ENCODE measurements around the gene PHOSPHO2.

DNA sequence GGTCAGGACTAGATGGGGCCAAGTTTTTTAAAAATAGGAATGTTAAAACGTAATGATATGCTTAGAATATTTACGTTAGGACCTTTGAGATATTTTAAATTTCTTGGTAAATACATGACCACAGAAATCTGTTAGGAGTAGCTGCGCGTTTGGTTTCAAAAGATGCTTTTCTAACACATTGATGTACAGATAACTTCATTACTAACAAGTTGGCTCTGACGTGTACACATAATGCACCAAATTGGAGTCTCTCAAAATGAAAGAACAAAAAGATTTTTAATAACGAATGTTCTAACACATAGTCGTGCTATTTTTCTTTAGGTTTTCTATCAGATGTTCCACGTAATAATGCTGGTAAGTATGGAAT is 608 bp downstream of the PHOSPHO2 start:
- TF ChIP-seq EZH2 (IDR thresholded peaks at IDR 0.05): no peak
- TF ChIP-seq POLR2AphosphoS5 (IDR thresholded peaks at IDR 0.05; ENCODE audit: borderline replicate concordance, low read depth, low read length): no peak
- no peak for TF ChIP-seq FOXP2 (optimal IDR thresholded peaks at IDR 0.05; ENCODE audit: control extremely low read depth, extremely low read length, insufficient read depth)

Data from SK-N-MC (cell line).